Activated CD8-positive, alpha-beta T cell treated with anti-CD3 and anti-CD28 coated beads, Interleukin-2, amount 10 ng/mL, durations not matched to agents 7 days and 5 days (primary cell): Measurements from ENCODE around the gene CHMP3. TPM values are rescaled to one million over a fixed set of nuclear protein-coding genes. Genes with fewer than 3 reads are reported as not detected.
A peak's percentile ranks its signal among the peaks of the same experiment; 100 is the strongest.

Source experiments
- ATAC-seq: fragments of 150-1000 bp; cut with Tn5 transposase; one replicate; pipeline ENCODE4 v1.10.0; 2021; ENCODE audit warnings: moderate library complexity
- CTCF ChIA-PET: fragments of 350-600 bp; sonication (Branson Sonifier 250); formaldehyde crosslinking; loops from one replicate; lab custom pipeline; 2021; ENCODE audit warnings: antibody characterized with exemption; lab: Charles Lee
- POLR2A ChIA-PET: fragments of 350-600 bp; sonication (Branson Sonifier 250); formaldehyde crosslinking; loops from one replicate; lab custom pipeline; 2021; ENCODE audit warnings: antibody characterized with exemption; lab: Charles Lee
- DNase-seq: peaks from one replicate; pipeline ENCODE4 v3.0.0-alpha.2; 2020
- H3K27ac Mint-ChIP-seq: one replicate; pipeline ENCODE4 v1.8.0; 2021; ENCODE audit warnings: mild to moderate bottlenecking, mixed read lengths
- H3K27me3 Mint-ChIP-seq: one replicate; pipeline ENCODE4 v1.8.0; 2021; ENCODE audit warnings: low read depth, mixed read lengths
- H3K36me3 Mint-ChIP-seq: one replicate; pipeline ENCODE4 v1.8.0; 2021; ENCODE audit warnings: low read depth, mixed read lengths
- H3K4me1 Mint-ChIP-seq: one replicate; pipeline ENCODE4 v1.8.0; 2021; ENCODE audit warnings: low read depth, mixed read lengths
- H3K4me3 Mint-ChIP-seq: one replicate; pipeline ENCODE4 v1.8.0; 2021; ENCODE audit warnings: mild to moderate bottlenecking, mixed read lengths
- H3K9me3 Mint-ChIP-seq: one replicate; pipeline ENCODE4 v1.8.0; 2022; ENCODE audit warnings: mixed read lengths; ENCODE audit not compliant: insufficient read depth
- total RNA-seq, 2 experiments: library from RNA; stranded (reverse); gene quantifications; one replicate each; pipeline ENCODE4 v1.2.3, GENCODE V29; 2021

The CHMP3 gene
- total RNA-seq, 2 experiments from 2014 or later: 38.4 to 39.9 TPM

DNA sequence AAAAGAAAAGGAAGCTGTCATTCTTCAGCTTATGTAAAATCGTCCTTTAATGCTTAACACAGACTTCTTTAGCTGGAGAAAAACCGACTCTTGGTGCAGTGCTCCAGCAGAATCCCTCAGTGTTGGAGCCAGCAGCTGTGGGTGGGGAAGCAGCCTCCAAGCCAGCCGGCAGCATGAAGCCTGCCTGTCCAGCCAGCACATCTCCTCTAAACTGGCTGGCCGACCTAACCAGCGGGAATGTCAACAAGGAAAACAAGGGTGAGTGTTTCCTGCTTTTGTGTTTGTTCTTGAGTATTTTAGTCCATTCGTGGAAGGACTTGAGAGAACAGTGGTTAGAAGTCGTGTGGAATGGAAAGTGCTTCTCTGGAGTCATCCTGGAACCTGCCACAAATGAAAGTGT lies 83.1 kb downstream of the CHMP3 start:
- CTCF ChIA-PET: interaction anchor here (1.2 to 1.6 kb wide), 2 partner anchors 12 to 259 kb away, joined by 4 to 5 read pairs; no protein-coding TSS in a partner anchor
- Mint-ChIP-seq H3K36me3 (peaks cover 90% of the 10 kb centered on the region), H3K4me1 (peaks cover 19% of the 10 kb centered on the region), H3K27ac (no peak overlapping the region), H3K27me3 (no peaks in the 10 kb centered on the region), H3K9me3 (no peaks in the 10 kb centered on the region), H3K4me3 (no peak overlapping the region)
- ATAC-seq: no peak
- POLR2A ChIA-PET: no interaction called here
- DNase-seq: no peak

DNA sequence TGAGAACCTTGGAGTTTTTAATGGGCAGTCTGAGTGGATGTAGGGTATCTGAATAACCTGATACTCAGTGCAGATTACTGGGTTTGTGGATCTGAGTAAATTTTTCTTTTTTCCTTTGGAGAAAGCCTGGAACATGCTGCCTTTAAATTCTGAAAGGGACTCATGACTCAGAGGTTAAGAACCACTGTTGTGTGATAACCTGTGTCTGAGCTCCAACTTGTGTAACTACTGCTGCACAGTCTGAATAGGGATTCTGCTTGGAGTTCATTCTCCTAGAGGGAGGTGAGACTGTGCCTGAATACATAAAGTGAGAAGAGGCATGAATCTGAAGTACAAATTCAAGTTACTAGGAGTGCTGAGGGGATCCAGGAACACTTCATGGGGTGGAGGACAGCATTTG lies 85.9 kb downstream of the CHMP3 start:
- no peaks in the 10 kb centered on the region for H3K27me3 Mint-ChIP-seq
- no peak overlapping the region for H3K27ac Mint-ChIP-seq
- no peaks in the 10 kb centered on the region for H3K9me3 Mint-ChIP-seq
- ChIA-PET CTCF (no interaction called here), POLR2A (no interaction called here)
- no peak overlapping the region for H3K4me3 Mint-ChIP-seq
- no peak for DNase-seq
- peaks cover 85% of the 10 kb centered on the region for H3K36me3 Mint-ChIP-seq
- H3K4me1 Mint-ChIP-seq: peaks cover 16% of the 10 kb centered on the region
- no peak for ATAC-seq

DNA sequence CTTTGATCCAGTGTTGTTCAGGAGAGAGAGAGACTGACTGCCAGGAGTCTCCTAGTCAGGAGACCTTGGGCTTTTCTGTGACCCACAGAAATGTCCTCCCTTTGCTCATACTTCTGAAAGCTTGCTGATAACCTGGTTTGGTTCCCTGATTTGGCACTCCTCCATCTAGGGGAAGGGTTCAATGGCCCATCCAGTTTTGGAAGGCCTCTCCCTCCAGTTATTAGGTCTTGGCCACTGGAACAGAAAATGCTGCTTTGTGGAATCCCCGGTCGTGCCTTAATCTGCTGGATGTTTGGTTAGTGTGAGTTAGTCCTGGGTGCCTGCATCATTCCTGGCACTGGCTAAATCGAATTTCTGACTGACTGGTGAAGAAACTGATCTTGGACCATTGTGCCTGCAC lies 86.3 kb downstream of the CHMP3 start:
- POLR2A ChIA-PET: no interaction called here
- Mint-ChIP-seq H3K27ac (no peak overlapping the region), H3K9me3 (no peaks in the 10 kb centered on the region), H3K27me3 (no peaks in the 10 kb centered on the region), H3K36me3 (peaks cover 82% of the 10 kb centered on the region), H3K4me1 (peaks cover 12% of the 10 kb centered on the region), H3K4me3 (no peak overlapping the region)
- CTCF ChIA-PET: no interaction called here
- no peak for ATAC-seq
- DNase-seq: no peak

DNA sequence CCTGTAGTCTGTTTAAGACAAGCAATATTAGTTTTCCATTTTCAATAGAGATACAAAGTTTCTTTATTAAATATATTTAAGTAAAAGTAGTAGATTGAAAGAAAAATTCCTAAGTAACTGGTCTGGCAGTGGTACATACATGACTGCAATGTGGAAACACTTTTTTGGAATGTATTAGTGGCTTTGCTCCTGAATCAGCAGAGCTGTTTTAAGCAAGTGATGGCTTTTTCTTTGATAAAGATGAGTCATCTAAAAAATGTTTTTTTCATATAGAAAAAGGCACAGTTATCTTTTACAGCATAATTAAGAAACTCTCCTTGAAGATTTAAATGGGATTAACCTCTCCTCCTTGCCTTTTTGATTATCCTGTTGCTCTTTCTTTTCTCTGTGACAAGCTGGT lies 87.2 kb downstream of the CHMP3 start:
- H3K27me3 Mint-ChIP-seq: no peaks in the 10 kb centered on the region
- H3K4me3 Mint-ChIP-seq: no peak overlapping the region
- peak overlapping the region; percentile 7 for H3K27ac Mint-ChIP-seq
- peaks cover 6% of the 10 kb centered on the region for H3K4me1 Mint-ChIP-seq
- H3K36me3 Mint-ChIP-seq: peaks cover 83% of the 10 kb centered on the region
- ATAC-seq (no peak), DNase-seq (no peak)
- H3K9me3 Mint-ChIP-seq: no peaks in the 10 kb centered on the region
- ChIA-PET CTCF (no interaction called here), POLR2A (no interaction called here)

DNA sequence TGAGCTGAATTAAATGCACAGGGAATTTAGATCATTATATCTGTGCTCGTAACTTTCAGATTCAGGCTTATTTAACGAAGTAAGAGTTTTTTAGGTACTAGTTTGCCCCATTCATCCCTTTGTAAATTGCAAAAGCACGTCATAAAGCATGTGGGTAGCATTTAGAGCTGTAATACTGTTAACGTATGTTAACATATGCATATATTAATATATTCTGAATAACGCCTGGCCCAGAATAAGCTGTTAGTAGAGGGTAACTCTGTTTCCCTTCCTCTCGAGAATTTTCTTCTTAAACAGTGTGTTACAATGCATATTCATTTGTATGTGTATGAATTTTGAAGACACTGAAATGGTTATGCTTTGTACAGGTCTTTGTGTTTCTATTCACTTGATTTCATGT lies 91.6 kb downstream of the CHMP3 start:
- no peaks in the 10 kb centered on the region for H3K9me3 Mint-ChIP-seq
- DNase-seq (no peak), ATAC-seq (no peak)
- H3K4me1 Mint-ChIP-seq: peaks cover 29% of the 10 kb centered on the region
- no peak overlapping the region for H3K27ac Mint-ChIP-seq
- ChIA-PET CTCF (interaction anchor here (0.7 kb wide), 1 partner anchor 10 kb away, joined by 3 read pairs; no protein-coding TSS in a partner anchor), POLR2A (no interaction called here)
- H3K4me3 Mint-ChIP-seq: no peak overlapping the region
- peaks cover 83% of the 10 kb centered on the region for H3K36me3 Mint-ChIP-seq
- no peaks in the 10 kb centered on the region for H3K27me3 Mint-ChIP-seq

DNA sequence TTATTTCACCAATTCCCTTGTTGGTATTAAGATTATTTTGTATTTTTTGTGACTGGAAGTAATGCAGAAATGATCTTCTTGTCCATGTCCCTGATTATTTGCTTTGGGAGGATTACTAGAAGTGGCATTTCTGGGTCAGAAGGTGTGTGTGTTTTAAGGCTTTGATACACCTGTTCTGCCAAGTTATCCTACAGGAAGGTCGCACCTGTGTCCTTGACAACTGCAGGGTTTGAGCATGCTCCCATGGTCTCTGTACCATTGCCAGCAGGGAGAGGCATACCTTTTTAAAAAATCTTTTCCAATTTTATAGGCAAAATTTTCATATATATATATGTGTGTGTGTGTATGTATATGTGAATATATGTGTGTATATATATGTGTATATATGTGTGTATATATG lies 92.4 kb downstream of the CHMP3 start:
- no peak for ATAC-seq
- no peak overlapping the region for H3K27ac Mint-ChIP-seq
- H3K9me3 Mint-ChIP-seq: no peaks in the 10 kb centered on the region
- H3K4me3 Mint-ChIP-seq: no peak overlapping the region
- H3K4me1 Mint-ChIP-seq: peaks cover 29% of the 10 kb centered on the region
- no peaks in the 10 kb centered on the region for H3K27me3 Mint-ChIP-seq
- H3K36me3 Mint-ChIP-seq: peaks cover 84% of the 10 kb centered on the region
- POLR2A ChIA-PET: no interaction called here
- CTCF ChIA-PET: no interaction called here
- no peak for DNase-seq

DNA sequence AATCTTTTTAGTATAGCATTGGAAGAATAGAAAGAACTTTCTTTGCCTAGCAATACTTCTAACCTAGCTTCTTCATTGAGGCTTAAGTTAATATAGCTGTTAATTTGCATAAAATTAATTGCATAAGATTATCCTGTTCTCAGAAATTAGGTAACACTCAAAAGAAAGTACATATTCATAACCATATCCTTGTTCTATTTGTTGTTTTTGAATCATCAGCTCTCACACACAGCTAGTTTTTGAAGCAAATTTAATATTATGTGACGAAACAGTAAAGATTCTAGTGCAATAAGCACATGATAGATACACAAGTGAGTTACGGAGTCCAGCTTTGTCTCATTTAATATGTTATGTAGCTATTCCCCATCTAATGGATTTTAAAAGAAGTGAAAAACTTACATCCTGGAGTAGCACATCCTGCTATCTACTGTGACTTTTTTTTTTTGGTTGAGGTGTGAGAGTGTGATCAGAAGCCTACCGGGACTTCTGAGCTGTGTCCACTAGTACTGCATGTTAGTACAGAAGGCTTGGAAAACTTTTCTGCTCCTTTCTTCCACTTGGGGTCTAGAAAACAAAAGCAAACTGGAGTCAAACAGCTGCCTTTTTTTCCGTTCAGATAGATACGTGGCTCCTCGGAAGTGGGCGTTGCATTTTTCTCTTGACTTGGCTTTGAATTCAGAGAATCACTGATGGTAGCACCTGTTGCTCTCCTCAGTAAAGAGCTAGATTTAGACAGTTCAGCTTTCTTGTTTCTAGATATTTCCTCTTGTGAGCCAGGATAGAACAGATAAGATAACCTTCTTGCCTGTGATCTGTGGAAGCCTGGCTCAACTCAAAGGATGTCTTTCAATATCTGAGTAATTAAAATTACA lies 94.8 kb downstream of the CHMP3 start:
- ATAC-seq (peak; percentile 78), DNase-seq (peak; percentile 37)
- Mint-ChIP-seq H3K4me1 (peaks cover 33% of the 10 kb centered on the region), H3K27ac (peak overlapping the region; percentile 73), H3K9me3 (no peaks in the 10 kb centered on the region), H3K27me3 (no peaks in the 10 kb centered on the region), H3K4me3 (peak overlapping the region; percentile 48), H3K36me3 (peaks cover 83% of the 10 kb centered on the region)
- POLR2A ChIA-PET: interaction anchor here (0.6 to 1.3 kb wide), 6 partner anchors 16 to 363 kb away, joined by 3 to 7 read pairs (median 4); partner anchors contain the start of genes KDM3A, POLR1A and PTCD3
- CTCF ChIA-PET: interaction anchor here (0.6 to 3.1 kb wide), 7 partner anchors 12 to 247 kb away, joined by 3 to 17 read pairs (median 3); partner anchors contain the start of gene KDM3A

DNA sequence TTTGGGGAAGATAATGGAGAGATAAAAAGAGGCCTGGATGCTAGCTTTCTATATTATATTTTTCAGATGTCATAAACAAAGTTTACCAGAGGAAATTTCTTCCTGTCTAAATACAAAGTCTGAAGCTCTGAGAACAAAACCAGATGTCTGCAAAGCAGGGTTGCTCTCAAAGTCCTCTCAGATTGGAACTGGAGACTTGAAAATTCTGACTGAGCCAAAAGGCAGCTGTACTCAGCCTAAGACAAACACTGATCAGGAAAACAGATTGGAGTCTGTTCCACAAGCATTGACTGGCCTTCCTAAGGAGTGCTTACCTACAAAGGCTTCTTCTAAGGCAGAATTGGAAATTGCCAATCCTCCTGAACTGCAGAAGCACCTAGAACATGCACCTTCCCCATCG lies 96.9 kb downstream of the CHMP3 start:
- peaks cover 33% of the 10 kb centered on the region for H3K4me1 Mint-ChIP-seq
- CTCF ChIA-PET: interaction anchor here (1.0 kb wide), 1 partner anchor 246 kb away, joined by 3 read pairs; no protein-coding TSS in a partner anchor

DNA sequence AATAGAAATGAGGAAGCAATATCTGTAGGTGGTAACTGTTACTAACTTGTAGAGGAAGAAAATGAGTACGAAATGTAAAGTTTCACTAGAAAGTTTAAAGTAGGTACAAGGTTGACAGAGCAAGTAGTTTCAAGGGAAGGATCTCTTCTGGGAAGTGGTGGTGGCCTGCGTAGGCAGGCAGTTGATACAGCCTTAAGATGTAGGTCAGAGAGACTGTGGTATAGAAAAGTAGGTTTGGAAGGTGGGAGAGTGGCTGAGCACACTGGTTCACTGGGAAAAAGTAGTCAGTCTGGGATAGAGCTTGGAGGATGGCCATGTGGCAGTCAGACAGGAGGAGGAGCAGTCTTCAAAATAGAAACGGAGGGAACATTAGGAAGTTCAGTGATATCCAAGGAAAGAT lies 98.6 kb downstream of the CHMP3 start:
- ATAC-seq (no peak), DNase-seq (no peak)
- Mint-ChIP-seq H3K36me3 (peaks cover 87% of the 10 kb centered on the region), H3K27ac (peak overlapping the region; percentile 26), H3K9me3 (no peaks in the 10 kb centered on the region), H3K4me3 (no peak overlapping the region), H3K27me3 (no peaks in the 10 kb centered on the region), H3K4me1 (peaks cover 27% of the 10 kb centered on the region)
- POLR2A ChIA-PET: no interaction called here
- CTCF ChIA-PET: no interaction called here

More for the DNA sequence above, 96.9 kb downstream of the CHMP3 start:
- Mint-ChIP-seq H3K9me3 (no peaks in the 10 kb centered on the region), H3K4me3 (no peak overlapping the region), H3K36me3 (peaks cover 82% of the 10 kb centered on the region), H3K27me3 (no peaks in the 10 kb centered on the region), H3K27ac (no peak overlapping the region)
- no peak for DNase-seq
- no peak for ATAC-seq
- POLR2A ChIA-PET: interaction anchor here (0.7 kb wide), 1 partner anchor 12 kb away, joined by 3 read pairs; no protein-coding TSS in a partner anchor

DNA sequence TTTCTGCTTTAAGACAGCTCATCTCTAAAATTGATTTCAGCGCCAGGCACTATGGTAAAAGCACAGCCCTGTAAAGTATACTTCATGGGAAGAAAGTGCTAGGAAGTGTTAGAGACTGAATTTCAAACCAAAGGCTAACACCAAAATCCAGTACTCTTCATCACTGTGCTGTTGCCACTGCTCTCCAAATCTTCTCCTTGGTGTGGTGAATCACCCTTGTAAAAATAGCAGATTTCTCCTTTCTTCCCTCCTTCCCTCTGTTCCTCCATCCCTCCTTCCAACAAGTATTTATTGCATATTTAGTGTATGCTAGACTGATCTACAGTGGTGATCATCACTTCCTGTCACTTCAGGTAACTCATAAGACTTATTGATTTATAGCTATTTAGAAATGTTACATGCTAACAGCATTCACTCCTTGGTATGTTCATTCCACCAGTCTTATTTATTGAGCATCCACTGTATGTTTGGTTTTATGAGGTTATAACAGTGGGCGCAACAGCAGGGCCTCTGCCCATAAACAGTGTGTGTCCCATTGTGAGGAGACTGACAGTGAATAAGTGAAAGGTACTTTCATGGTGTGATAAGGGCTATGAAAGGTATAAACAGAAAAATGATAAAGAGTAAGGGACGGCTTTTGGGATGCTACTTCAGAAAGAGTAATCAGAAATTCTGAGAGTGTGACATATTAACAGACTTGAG lies 102.0 kb downstream of the CHMP3 start:
- CTCF ChIA-PET: interaction anchor here (1.0 kb wide), 1 partner anchor 11 kb away, joined by 3 read pairs; no protein-coding TSS in a partner anchor

DNA sequence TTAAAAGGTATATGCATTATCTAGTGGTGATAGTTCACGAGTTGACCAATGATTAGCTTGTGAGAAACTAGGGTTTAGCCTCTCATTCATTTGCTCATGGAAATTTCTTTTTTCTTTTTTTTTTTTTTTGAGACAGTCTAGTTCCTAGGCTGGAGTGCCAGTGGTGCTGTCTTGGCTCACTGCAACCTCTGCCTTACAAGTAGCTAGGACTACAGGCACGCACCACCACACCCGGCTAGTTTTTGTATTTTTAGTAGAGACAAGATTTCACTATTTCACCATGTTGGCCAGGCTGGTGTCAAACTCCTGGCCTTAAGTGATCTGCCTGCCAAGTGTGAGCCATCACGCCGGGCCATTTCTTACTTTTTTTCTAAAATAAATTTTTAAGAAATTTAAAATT lies 108.1 kb downstream of the CHMP3 start:
- no peak overlapping the region for H3K27ac Mint-ChIP-seq
- peaks cover 83% of the 10 kb centered on the region for H3K36me3 Mint-ChIP-seq
- no peaks in the 10 kb centered on the region for H3K4me1 Mint-ChIP-seq
- ATAC-seq: no peak
- H3K27me3 Mint-ChIP-seq: no peaks in the 10 kb centered on the region
- no peak overlapping the region for H3K4me3 Mint-ChIP-seq
- DNase-seq: no peak
- ChIA-PET POLR2A (interaction anchor here (1.5 kb wide), 1 partner anchor 12 kb away, joined by 3 read pairs; no protein-coding TSS in a partner anchor), CTCF (no interaction called here)
- no peaks in the 10 kb centered on the region for H3K9me3 Mint-ChIP-seq

More for the DNA sequence above, 102.0 kb downstream of the CHMP3 start:
- H3K9me3 Mint-ChIP-seq: no peaks in the 10 kb centered on the region
- POLR2A ChIA-PET: no interaction called here
- peaks cover 84% of the 10 kb centered on the region for H3K36me3 Mint-ChIP-seq
- H3K4me3 Mint-ChIP-seq: no peak overlapping the region
- no peak overlapping the region for H3K27ac Mint-ChIP-seq
- peaks cover 7% of the 10 kb centered on the region for H3K4me1 Mint-ChIP-seq
- H3K27me3 Mint-ChIP-seq: no peaks in the 10 kb centered on the region
- no peak for ATAC-seq
- DNase-seq: no peak
